HepG2 (cell line): ENCODE measurements around the gene C20orf141. TPM values are rescaled to one million over a fixed set of nuclear protein-coding genes. Genes with fewer than 3 reads are reported as not detected.

Experiments used
- ATAC-seq: fragments of 200-7000 bp; cut with Tn5 transposase; 3 replicates; pipeline ENCODE4 v1.9.1; 2020; ENCODE audit warnings: mild to moderate bottlenecking, moderate library complexity
- BruUV-seq: library from RNA; stranded (reverse); fragments of 400-500 nt; replicated peaks from 2 replicates; lab custom pipeline; 2021; lab: Mats Ljungman, UMichigan
- CTCF ChIA-PET: fragments of 300-600 bp; formaldehyde crosslinking; extraction: SDS; loops from one replicate; lab custom pipeline; 2021; ENCODE audit warnings: low total read pairs, inconsistent platforms, low intra/inter-chr PET ratio; lab: Yijun Ruan, JAX
- POLR2A ChIA-PET: fragments of 350-600 bp; sonication (Branson Sonifier 250); formaldehyde crosslinking; loops from one replicate; lab custom pipeline; 2020; ENCODE audit warnings: antibody characterized with exemption, inconsistent platforms; lab: Yijun Ruan, JAX
- DNase-seq: peaks from one replicate; pipeline ENCODE4 v3.0.0-alpha.2; 2015; ENCODE audit warnings: low spot score
- FAIRE-seq: peaks from 3 replicates; lab custom pipeline; 2011; peaks lifted over from hg19 to GRCh38; lab: Jason Lieb, UNC
- H2AFZ ChIP-seq: one replicate; pipeline ENCODE4 v1.6.1; 2011; ENCODE audit warnings: low read length, inconsistent platforms
- H3K27ac ChIP-seq: fragments of 300-600 bp; 3 replicates; pipeline ENCODE4 v1.8.0; 2011; ENCODE audit warnings: mixed run types, mild to moderate bottlenecking, mixed read lengths, low read length, inconsistent platforms; ENCODE audit not compliant: insufficient read depth; ENCODE audit errors: extremely low read length
- H3K27me3 ChIP-seq, 2 experiments: fragments of 200-600 bp in 1 of 2; 2 replicates in 1 of 2; 3 replicates in 1 of 2; pipeline versions ENCODE4 v1.6.0 to v1.8.0; 2011; ENCODE audit warnings: low read length in 2 of 2, mild to moderate bottlenecking in 2 of 2, moderate library complexity in 2 of 2, inconsistent platforms in 1 of 2; ENCODE audit not compliant: insufficient read depth in 2 of 2, control insufficient read depth in 1 of 2
- H3K36me3 ChIP-seq, 2 experiments: fragments of 200-600 bp in 1 of 2; replicated peaks in 1 of 2; 2 replicates in 1 of 2; 3 replicates in 1 of 2; pipeline versions ENCODE4 v1.5.1 to v1.8.0; 2011; ENCODE audit warnings: low read length in 2 of 2, inconsistent platforms in 1 of 2; ENCODE audit not compliant: insufficient read depth in 2 of 2, control insufficient read depth in 1 of 2
- H3K4me1 ChIP-seq: 2 replicates; pipeline ENCODE4 v1.5.1; 2012; ENCODE audit warnings: low read length, inconsistent platforms; ENCODE audit not compliant: insufficient read depth
- H3K4me2 ChIP-seq: 2 replicates; pipeline ENCODE4 v1.6.0; 2011; ENCODE audit warnings: low read depth, low read length, inconsistent platforms
- H3K4me3 ChIP-seq, 3 experiments: fragments of 200-600 bp in 1 of 3; sonication (generic), shearing (Covaris generic) in 1 of 3; replicated peaks in 1 of 3; 2 replicates each; pipeline ENCODE4 v1.5.1; 2011 to 2016; ENCODE audit warnings: low read length in 3 of 3, inconsistent platforms in 2 of 3, low read depth in 2 of 3, mild to moderate bottlenecking in 2 of 3, control low read depth in 1 of 3, mixed read lengths in 1 of 3; ENCODE audit not compliant: insufficient read depth in 1 of 3
- H3K79me2 ChIP-seq: one replicate; pipeline ENCODE4 v1.6.1; 2011; ENCODE audit warnings: low read length, inconsistent platforms; ENCODE audit not compliant: insufficient read depth
- H3K9ac ChIP-seq: 2 replicates; pipeline ENCODE4 v1.6.0; 2011; ENCODE audit warnings: mild to moderate bottlenecking, low read depth, low read length, inconsistent platforms; ENCODE audit not compliant: insufficient read depth
- H3K9me3 ChIP-seq: 2 replicates; pipeline ENCODE4 v1.5.1; 2012; ENCODE audit warnings: mild to moderate bottlenecking, low read length
- H4K20me1 ChIP-seq: 2 replicates; pipeline ENCODE4 v1.6.0; 2011; ENCODE audit warnings: inconsistent platforms, mild to moderate bottlenecking, low read length, moderate library complexity; ENCODE audit not compliant: insufficient read depth
- BRCA1 ChIP-seq: sonication (generic); formaldehyde crosslinking; IDR thresholded peaks from 2 replicates; pipeline ENCODE4 v1.4.0; 2020; ENCODE audit warnings: missing genetic modification reagents
- MBNL3 ChIP-seq: fragments of 250-450 bp; sonication (Bioruptor Pico); conservative IDR thresholded peaks from 2 replicates; pipeline ENCODE4 v1.8.0; 2022; ENCODE audit warnings: mild to moderate bottlenecking, inconsistent platforms
- PHF8 ChIP-seq: sonication (generic); formaldehyde crosslinking; IDR thresholded peaks from 2 replicates; pipeline ENCODE4 v1.5.0; 2020; ENCODE audit warnings: missing genetic modification reagents
- SIN3B ChIP-seq: fragments of 150-350 bp; IDR thresholded peaks from 2 replicates; pipeline ENCODE4 v1.6.1; 2014; ENCODE audit warnings: low read length
- TP53 ChIP-seq: sonication (generic); formaldehyde crosslinking; conservative IDR thresholded peaks from 2 replicates; pipeline ENCODE4 v1.4.0; 2020; ENCODE audit warnings: missing genetic modification reagents
- TSC22D2 ChIP-seq: sonication (generic); formaldehyde crosslinking; IDR thresholded peaks from 2 replicates; pipeline ENCODE4 v1.5.1; 2020; ENCODE audit warnings: missing genetic modification reagents, mild to moderate bottlenecking, borderline replicate concordance
- ZNF543 ChIP-seq: sonication (generic); formaldehyde crosslinking; IDR thresholded peaks from 2 replicates; pipeline ENCODE4 v1.4.0; 2020; ENCODE audit warnings: mild to moderate bottlenecking, missing genetic modification reagents
- ZNF629 ChIP-seq: sonication (generic); formaldehyde crosslinking; conservative IDR thresholded peaks from 2 replicates; pipeline ENCODE4 v1.5.0; 2020; ENCODE audit warnings: missing genetic modification reagents
- WGBS: methylation state at CpG from one replicate; pipeline ENCODE4 v1.1.6; 2017; ENCODE audit warnings: low lambda C conversion rate; 5-methylcytosine and 5-hydroxymethylcytosine counted together
- in situ Hi-C: cut with HindIII; loops from 2 replicates; pipeline ENCODE4 v1.10.0; 2017; ENCODE audit warnings: low pct_unique_long_range_greater_than_20kb; ENCODE audit not compliant: extremely low pct_ligation_motif_present
- intact Hi-C: fragments of 100-400 bp; cut with micrococcal nuclease; formaldehyde crosslinking; loops from one replicate; pipeline ENCODE4 v1.10.0; 2022; ENCODE audit not compliant: unreplicated experiment
- polyA plus RNA-seq, 8 experiments: library from polyadenylated mRNA; depleted of rRNA in 3 of 8; stranded (reverse) in 7 of 8; unstranded in 1 of 8; fragments of >200 nt; fragmentation: Illumina TruSeq in 4 of 8; extraction: Trizol in 4 of 8; gene quantifications; 2 replicates each; pipeline versions ENCODE4 v1.2.1 to v1.2.3, GENCODE V29; 2011 to 2016; ENCODE audit warnings: low read depth in 4 of 8, missing spikeins in 1 of 8, mixed read lengths in 1 of 8; ENCODE audit not compliant: insufficient read depth in 1 of 8
- total RNA-seq, 5 experiments: library from RNA; depleted of rRNA; stranded (reverse); fragments of >200 nt; fragmentation: Illumina TruSeq; extraction: Trizol; gene quantifications; 2 replicates each; pipeline ENCODE4 v1.2.3, GENCODE V29; 2016; ENCODE audit warnings: low read depth in 1 of 5
- TF ChIP-seq, protein P1 (sequence below): sonication (generic); formaldehyde crosslinking; IDR thresholded peaks from 2 replicates; pipeline ENCODE4 v1.4.0; 2020; ENCODE audit warnings: missing genetic modification reagents
- TF ChIP-seq, protein P2 (sequence below): sonication (generic); formaldehyde crosslinking; IDR thresholded peaks from 2 replicates; pipeline ENCODE4 v1.5.0; 2020; ENCODE audit warnings: mild to moderate bottlenecking, missing genetic modification reagents

Gene C20orf141
- total and polyA plus RNA-seq, 2 of the 13 experiments (the other 11 are each of a cell fraction or from before 2014, with no cell fraction given): not detected

DNA sequence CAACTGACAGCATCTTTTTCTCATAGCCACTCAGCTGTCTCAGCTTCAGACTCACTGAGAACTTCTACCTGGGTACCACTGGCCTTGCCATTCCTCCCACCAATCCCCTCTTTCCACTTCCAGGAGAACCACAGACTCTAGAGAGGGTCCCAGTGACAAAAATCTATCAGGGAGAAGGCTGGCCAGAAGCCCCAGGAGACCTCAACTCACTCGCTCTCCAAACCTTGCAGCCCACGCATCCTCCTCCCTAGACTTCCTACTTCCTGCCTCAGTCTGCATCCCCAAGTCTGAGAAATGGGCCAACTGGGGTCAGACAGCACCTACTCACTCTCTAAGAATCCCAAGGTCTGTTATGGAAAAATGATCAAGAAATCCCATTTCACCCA, 2.5 kb downstream of the C20orf141 start:
- WGBS: 62% methylated on average over 2 of the region's 2 CpGs
- DNase-seq: no peak
- Histone ChIP-seq H3K4me1 (peaks cover 13% of the 10 kb centered on the region; the same call in 1 of the 2 replicates), H3K27ac (no peak overlapping the region), H3K9ac (no peak overlapping the region), H3K79me2 (no peaks in the 10 kb centered on the region), H3K27me3 (peaks cover 7 to 81% of the 10 kb centered on the region in 2 experiments), H2AFZ (no peak overlapping the region), H3K9me3 (0 out of 2 replicates have a peak, but pooled peaks cover under 1% of the 10 kb centered on the region), H3K4me3 (no peak overlapping the region), H3K4me2 (no peak overlapping the region), H4K20me1 (no peaks in the 10 kb centered on the region), H3K36me3 (no peaks in the 10 kb centered on the region)
- TF ChIP-seq ZNF629 (CRISPR knock-in tag): peak; percentile 82
- no peak for TF ChIP-seq BRCA1 (CRISPR knock-in tag)
- CTCF ChIA-PET: interaction anchor here (1.7 kb wide), 1 partner anchor 35 kb away, joined by 11 read pairs; no protein-coding TSS in a partner anchor
- in situ Hi-C loops: no loop called here
- BruUV-seq: no TSS peak
- no peak for ATAC-seq
- intact Hi-C loops: no loop called here
- no peak for FAIRE-seq
- POLR2A ChIA-PET: no interaction called here

DNA sequence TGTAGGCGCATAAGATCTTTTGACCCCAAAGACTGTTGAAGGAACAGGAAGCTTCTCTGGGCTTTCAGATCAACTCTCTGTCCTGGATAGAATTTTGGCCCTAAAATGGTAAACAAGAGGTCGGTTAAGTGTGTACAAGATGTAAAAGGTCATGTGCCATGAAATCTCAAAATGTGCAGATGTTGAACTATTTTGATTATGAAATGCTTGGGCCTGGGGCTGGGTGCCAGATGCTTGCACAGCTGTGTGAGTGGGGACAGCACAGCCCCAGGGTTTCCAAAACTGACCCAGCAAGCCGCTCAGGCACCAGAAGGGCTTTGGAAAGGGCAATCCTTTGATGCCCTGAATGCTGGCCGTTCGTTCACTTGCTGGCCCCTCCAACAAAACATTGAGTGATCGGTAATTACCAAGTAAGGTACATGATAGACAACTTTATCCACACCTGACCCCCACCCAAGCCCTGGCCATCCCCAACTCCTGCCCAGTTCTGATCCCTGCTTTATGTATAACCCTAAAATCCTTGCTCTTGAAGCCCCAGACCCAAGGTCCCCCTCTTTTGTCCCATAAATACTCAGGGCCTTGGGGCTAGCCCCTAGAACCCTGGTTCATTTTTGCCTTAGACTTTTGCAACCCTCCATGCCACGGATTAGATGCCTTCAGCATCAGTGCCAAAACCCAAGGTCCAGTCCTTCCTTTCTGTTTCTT, 3.3 kb downstream of the C20orf141 start:
- H3K9me3 ChIP-seq: no peaks in the 10 kb centered on the region
- 9% methylated on average over 7 of the region's 7 CpGs for WGBS
- peaks cover 7 to 77% of the 10 kb centered on the region in 2 experiments for H3K27me3 ChIP-seq
- in situ Hi-C loops: no loop called here
- ChIA-PET POLR2A (no interaction called here), CTCF (no interaction called here)
- no peak overlapping the region for H3K27ac ChIP-seq
- no peak overlapping the region for H3K4me2 ChIP-seq
- no peaks in the 10 kb centered on the region for H3K36me3 ChIP-seq
- DNase-seq (no peak), ATAC-seq (no peak), FAIRE-seq (no peak)
- H2AFZ ChIP-seq: no peak overlapping the region
- H3K9ac ChIP-seq: no peak overlapping the region
- H3K4me3 ChIP-seq: no peak overlapping the region
- intact Hi-C loops: no loop called here
- no peaks in the 10 kb centered on the region for H4K20me1 ChIP-seq
- H3K79me2 ChIP-seq: no peaks in the 10 kb centered on the region
- BruUV-seq: no TSS peak
- peaks cover 13% of the 10 kb centered on the region; the same call in 1 of the 2 replicates for H3K4me1 ChIP-seq
- TF ChIP-seq, protein P1, sequence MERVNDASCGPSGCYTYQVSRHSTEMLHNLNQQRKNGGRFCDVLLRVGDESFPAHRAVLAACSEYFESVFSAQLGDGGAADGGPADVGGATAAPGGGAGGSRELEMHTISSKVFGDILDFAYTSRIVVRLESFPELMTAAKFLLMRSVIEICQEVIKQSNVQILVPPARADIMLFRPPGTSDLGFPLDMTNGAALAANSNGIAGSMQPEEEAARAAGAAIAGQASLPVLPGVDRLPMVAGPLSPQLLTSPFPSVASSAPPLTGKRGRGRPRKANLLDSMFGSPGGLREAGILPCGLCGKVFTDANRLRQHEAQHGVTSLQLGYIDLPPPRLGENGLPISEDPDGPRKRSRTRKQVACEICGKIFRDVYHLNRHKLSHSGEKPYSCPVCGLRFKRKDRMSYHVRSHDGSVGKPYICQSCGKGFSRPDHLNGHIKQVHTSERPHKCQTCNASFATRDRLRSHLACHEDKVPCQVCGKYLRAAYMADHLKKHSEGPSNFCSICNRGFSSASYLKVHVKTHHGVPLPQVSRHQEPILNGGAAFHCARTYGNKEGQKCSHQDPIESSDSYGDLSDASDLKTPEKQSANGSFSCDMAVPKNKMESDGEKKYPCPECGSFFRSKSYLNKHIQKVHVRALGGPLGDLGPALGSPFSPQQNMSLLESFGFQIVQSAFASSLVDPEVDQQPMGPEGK (CRISPR knock-in tag): no peak
- TF ChIP-seq TSC22D2: no peak
- TF ChIP-seq TP53 (CRISPR knock-in tag): no peak
- no peak for TF ChIP-seq ZNF543 (CRISPR knock-in tag)
- TF ChIP-seq, protein P2, sequence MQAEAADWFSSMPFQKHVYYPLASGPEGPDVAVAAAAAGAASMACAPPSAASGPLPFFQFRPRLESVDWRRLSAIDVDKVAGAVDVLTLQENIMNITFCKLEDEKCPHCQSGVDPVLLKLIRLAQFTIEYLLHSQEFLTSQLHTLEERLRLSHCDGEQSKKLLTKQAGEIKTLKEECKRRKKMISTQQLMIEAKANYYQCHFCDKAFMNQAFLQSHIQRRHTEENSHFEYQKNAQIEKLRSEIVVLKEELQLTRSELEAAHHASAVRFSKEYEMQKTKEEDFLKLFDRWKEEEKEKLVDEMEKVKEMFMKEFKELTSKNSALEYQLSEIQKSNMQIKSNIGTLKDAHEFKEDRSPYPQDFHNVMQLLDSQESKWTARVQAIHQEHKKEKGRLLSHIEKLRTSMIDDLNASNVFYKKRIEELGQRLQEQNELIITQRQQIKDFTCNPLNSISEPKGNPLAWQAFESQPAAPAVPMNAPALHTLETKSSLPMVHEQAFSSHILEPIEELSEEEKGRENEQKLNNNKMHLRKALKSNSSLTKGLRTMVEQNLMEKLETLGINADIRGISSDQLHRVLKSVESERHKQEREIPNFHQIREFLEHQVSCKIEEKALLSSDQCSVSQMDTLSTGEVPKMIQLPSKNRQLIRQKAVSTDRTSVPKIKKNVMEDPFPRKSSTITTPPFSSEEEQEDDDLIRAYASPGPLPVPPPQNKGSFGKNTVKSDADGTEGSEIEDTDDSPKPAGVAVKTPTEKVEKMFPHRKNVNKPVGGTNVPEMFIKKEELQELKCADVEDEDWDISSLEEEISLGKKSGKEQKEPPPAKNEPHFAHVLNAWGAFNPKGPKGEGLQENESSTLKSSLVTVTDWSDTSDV (CRISPR knock-in tag): no peak
- TF ChIP-seq PHF8 (CRISPR knock-in tag): no peak
- TF ChIP-seq SIN3B: no peak
- no peak for TF ChIP-seq MBNL3 (CRISPR knock-in tag)
